NT2/D1 (cell line): ENCODE results near the gene PDHA1.

Source experiments
- SUZ12 ChIP-seq: IDR thresholded peaks from 2 replicates; pipeline ENCODE4 v1.6.1; 2011; ENCODE audit not compliant: insufficient read length, insufficient read depth; ENCODE audit errors: extremely low read depth
- YY1 ChIP-seq: IDR thresholded peaks from 2 replicates; pipeline ENCODE4 v1.6.1; 2011; ENCODE audit not compliant: insufficient read length, insufficient read depth
- ZNF274 ChIP-seq: IDR thresholded peaks from 2 replicates; pipeline ENCODE4 v1.6.1; 2011; ENCODE audit warnings: mild to moderate bottlenecking, low read depth, low read length

- no peak for TF ChIP-seq SUZ12
- TF ChIP-seq ZNF274, result no peak
- no peak for TF ChIP-seq YY1
Observed at GRCh38 chrX:19392078-19392477, 48.4 kb downstream of the PDHA1 start.
